CD4-positive, alpha-beta memory T cell (primary cell): Measurements from ENCODE around the gene MMP17. TPM values are rescaled to one million over a fixed set of nuclear protein-coding genes. Genes with fewer than 3 reads are reported as not detected.
A peak's percentile ranks its signal among the peaks of the same experiment; 100 is the strongest.
"Not testable (repeated sequence)": the region's sequence is repeated elsewhere in the genome, so short reads cannot be mapped to it uniquely, and the experiment has no call there.

Experiments used
- CTCF ChIA-PET: fragments of 350-600 bp; sonication (Branson Sonifier 250); formaldehyde crosslinking; loops from one replicate; lab custom pipeline; 2021; ENCODE audit warnings: inconsistent platforms; ENCODE audit not compliant: partially characterized antibody; lab: Charles Lee
- POLR2A ChIA-PET: fragments of 350-600 bp; sonication (Branson Sonifier 250); formaldehyde crosslinking; loops from one replicate; lab custom pipeline; 2021; ENCODE audit not compliant: partially characterized antibody; lab: Charles Lee
- DNase-seq, 5 donors: peaks; one replicate each; pipeline versions ENCODE4 v3.0.0 to v3.0.0-alpha.2; 2020 to 2022; ENCODE audit warnings: mixed read lengths in 1 of 5
- H3K27ac ChIP-seq: one replicate; pipeline ENCODE4 v1.7.0; 2013; ENCODE audit warnings: low read depth, low read length
- H3K27me3 ChIP-seq: 2 replicates; pipeline ENCODE4 v1.7.0; 2013; ENCODE audit warnings: mild to moderate bottlenecking, low read length, moderate library complexity; ENCODE audit not compliant: insufficient read depth
- H3K36me3 ChIP-seq: 2 replicates; pipeline ENCODE4 v1.7.0; 2013; ENCODE audit warnings: mild to moderate bottlenecking, low read length, moderate library complexity; ENCODE audit not compliant: insufficient read depth
- H3K4me1 ChIP-seq: 2 replicates; pipeline ENCODE4 v1.7.0; 2013; ENCODE audit warnings: mild to moderate bottlenecking, low read length, moderate library complexity; ENCODE audit not compliant: insufficient read depth
- H3K4me3 ChIP-seq, 2 donors: one replicate each; pipeline ENCODE4 v1.7.0; 2013; ENCODE audit warnings: low read length in 2 of 2, mild to moderate bottlenecking in 1 of 2
- H3K9me3 ChIP-seq, 2 donors: one replicate each; pipeline ENCODE4 v1.7.0; 2013; ENCODE audit warnings: low read length in 2 of 2, control low read depth in 1 of 2; ENCODE audit not compliant: control insufficient read depth in 1 of 2
- H3K27ac Mint-ChIP-seq, 7 donors: one replicate each; pipeline ENCODE4 v1.8.0; 2020 to 2021; ENCODE audit warnings: mixed read lengths in 7 of 7, mild to moderate bottlenecking in 6 of 7, inconsistent platforms in 3 of 7, moderate library complexity in 3 of 7
- H3K27me3 Mint-ChIP-seq, 2 donors: one replicate each; pipeline ENCODE4 v1.8.0; 2020 to 2021; ENCODE audit warnings: mixed read lengths in 2 of 2
- H3K36me3 Mint-ChIP-seq, 2 donors: one replicate each; pipeline ENCODE4 v1.8.0; 2020 to 2021; ENCODE audit warnings: mixed read lengths in 2 of 2, inconsistent platforms in 1 of 2, mild to moderate bottlenecking in 1 of 2
- H3K4me1 Mint-ChIP-seq, 4 donors: one replicate each; pipeline ENCODE4 v1.8.0; 2020 to 2021; ENCODE audit warnings: mixed read lengths in 4 of 4, mild to moderate bottlenecking in 1 of 4
- H3K4me3 Mint-ChIP-seq, 8 donors: one replicate each; pipeline ENCODE4 v1.8.0; 2020 to 2021; ENCODE audit warnings: mixed read lengths in 8 of 8, mild to moderate bottlenecking in 7 of 8, moderate library complexity in 6 of 8, inconsistent platforms in 3 of 8
- H3K9me3 Mint-ChIP-seq, 8 donors: one replicate each; pipeline ENCODE4 v1.8.0; 2020 to 2021; ENCODE audit warnings: mixed read lengths in 8 of 8, mild to moderate bottlenecking in 5 of 8, inconsistent platforms in 3 of 8, moderate library complexity in 1 of 8
- intact Hi-C: fragments of 100-400 bp; cut with micrococcal nuclease; formaldehyde crosslinking; loops from one replicate; pipeline ENCODE4 v1.15.1; 2023
- polyA plus RNA-seq, 2 donors: library from polyadenylated mRNA; unstranded; fragments of 300-500 nt; fragmentation: Illumina TruSeq; gene quantifications; one replicate each; pipeline ENCODE4 v1.2.3, GENCODE V29; 2021
- total RNA-seq, 2 experiments: library from RNA; stranded (reverse); gene quantifications; one replicate each; pipeline ENCODE4 v1.2.3, GENCODE V29; 2021

The MMP17 gene
- total and polyA plus RNA-seq, 4 experiments from 2014 or later, result 0.32 to 0.94 TPM; not detected in 2

GRCh38 chr12:131883521-131883900, 55.3 kb downstream of the MMP17 start:
- H3K27me3 Mint-ChIP-seq, result peaks cover 1 to 2% of the 10 kb centered on the region in 2 donors
- H3K27me3 ChIP-seq, result no peaks in the 10 kb centered on the region
- DNase-seq, result no peak
- no peaks in the 10 kb centered on the region for H3K9me3 ChIP-seq
- H3K4me1 Mint-ChIP-seq, result no peaks in the 10 kb centered on the region
- intact Hi-C loops, result no loop called here
- H3K4me3 ChIP-seq, result no peak overlapping the region
- no peak overlapping the region for H3K27ac Mint-ChIP-seq
- H3K36me3 Mint-ChIP-seq, result peaks cover 0 to 4% of the 10 kb centered on the region in 2 donors
- H3K36me3 ChIP-seq, result no peaks in the 10 kb centered on the region
- ChIA-PET CTCF (no interaction called here), POLR2A (no interaction called here)
- no peak overlapping the region for H3K4me3 Mint-ChIP-seq
- no peaks in the 10 kb centered on the region for H3K4me1 ChIP-seq
- no peak overlapping the region for H3K27ac ChIP-seq
- peaks cover 0 to 9% (median 5%) of the 10 kb centered on the region in 8 donors for H3K9me3 Mint-ChIP-seq

DNA sequence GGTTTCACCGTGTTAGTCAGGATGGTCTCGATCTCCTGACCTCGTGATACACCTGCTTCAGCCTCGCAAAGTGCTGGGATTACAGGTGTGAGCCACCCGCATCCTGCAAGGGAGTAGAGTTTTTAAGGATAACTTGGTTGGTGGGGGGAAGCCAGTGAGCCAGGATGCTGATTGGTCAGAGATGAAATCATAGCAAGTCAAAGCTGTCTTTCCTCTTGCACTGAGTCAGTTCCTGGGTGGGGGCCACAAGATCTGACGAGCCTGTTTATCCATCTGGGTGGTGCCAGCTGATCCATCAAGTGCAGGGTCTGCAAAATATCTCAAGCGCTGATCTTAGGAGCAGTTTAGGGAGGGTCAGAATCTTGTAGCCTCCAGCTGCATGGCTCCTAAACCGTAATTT, 56.9 kb downstream of the MMP17 start:
- H3K4me3 ChIP-seq, H3K27ac ChIP-seq, intact Hi-C loops, POLR2A ChIA-PET, H3K4me3 Mint-ChIP-seq, CTCF ChIA-PET, H3K9me3 Mint-ChIP-seq, H3K9me3 ChIP-seq, H3K36me3 ChIP-seq, H3K27ac Mint-ChIP-seq, H3K27me3 Mint-ChIP-seq, DNase-seq, H3K4me1 Mint-ChIP-seq, H3K27me3 ChIP-seq, H3K4me1 ChIP-seq, H3K36me3 Mint-ChIP-seq: not testable (repeated sequence)

DNA sequence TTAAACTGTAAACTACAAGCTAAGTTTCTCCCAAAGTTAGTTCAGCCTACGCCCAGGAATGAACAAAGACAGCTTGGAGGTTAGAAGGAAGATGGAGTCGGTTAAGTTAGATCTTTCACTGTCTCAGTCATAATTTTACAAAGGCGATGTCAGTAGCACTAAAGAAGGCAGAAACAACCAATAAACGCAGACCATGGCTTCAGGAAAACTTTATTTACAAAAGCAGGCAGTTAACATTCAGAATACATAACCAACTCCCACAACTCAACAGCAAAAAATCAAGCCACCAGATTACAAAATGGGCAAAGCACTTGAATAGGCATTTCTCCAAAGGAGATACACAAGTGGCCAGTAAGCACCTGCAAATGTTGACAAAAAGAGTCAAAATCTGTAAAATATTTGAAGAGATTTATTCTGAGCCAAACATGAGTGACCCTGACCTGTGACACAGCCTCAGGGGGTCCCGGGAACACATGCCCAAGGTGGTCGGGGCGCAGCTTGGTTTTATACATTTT, 57.4 kb downstream of the MMP17 start:
- H3K27me3 Mint-ChIP-seq, result peaks cover 1 to 2% of the 10 kb centered on the region in 2 donors
- no peak for DNase-seq
- POLR2A ChIA-PET, result no interaction called here
- no peak overlapping the region for H3K27ac Mint-ChIP-seq
- Histone ChIP-seq H3K9me3 (no peaks in the 10 kb centered on the region), H3K4me1 (no peaks in the 10 kb centered on the region), H3K27ac (no peak overlapping the region), H3K27me3 (no peaks in the 10 kb centered on the region), H3K36me3 (no peaks in the 10 kb centered on the region), H3K4me3 (no peak overlapping the region)
- peaks cover 0 to 4% of the 10 kb centered on the region in 2 donors for H3K36me3 Mint-ChIP-seq
- intact Hi-C loops, result no loop called here
- no peaks in the 10 kb centered on the region for H3K4me1 Mint-ChIP-seq
- no peak overlapping the region for H3K4me3 Mint-ChIP-seq
- CTCF ChIA-PET, result no interaction called here
- H3K9me3 Mint-ChIP-seq, result peaks cover 0 to 9% (median 5%) of the 10 kb centered on the region in 8 donors

GRCh38 chr12:131891722-131892121, 63.5 kb downstream of the MMP17 start:
- CTCF ChIA-PET, H3K27me3 Mint-ChIP-seq, H3K36me3 ChIP-seq, H3K9me3 Mint-ChIP-seq, POLR2A ChIA-PET, intact Hi-C loops, H3K36me3 Mint-ChIP-seq, H3K4me3 ChIP-seq, H3K27ac ChIP-seq, DNase-seq, H3K27me3 ChIP-seq, H3K4me1 ChIP-seq, H3K9me3 ChIP-seq: not testable (repeated sequence)
- peak overlapping the region in 2 of 7 donors; percentile 37 for H3K27ac Mint-ChIP-seq
- peaks cover 2 to 19% (median 7%) of the 10 kb centered on the region in 4 donors for H3K4me1 Mint-ChIP-seq
- peak overlapping the region in 1 of 8 donors; percentile 33 for H3K4me3 Mint-ChIP-seq

DNA sequence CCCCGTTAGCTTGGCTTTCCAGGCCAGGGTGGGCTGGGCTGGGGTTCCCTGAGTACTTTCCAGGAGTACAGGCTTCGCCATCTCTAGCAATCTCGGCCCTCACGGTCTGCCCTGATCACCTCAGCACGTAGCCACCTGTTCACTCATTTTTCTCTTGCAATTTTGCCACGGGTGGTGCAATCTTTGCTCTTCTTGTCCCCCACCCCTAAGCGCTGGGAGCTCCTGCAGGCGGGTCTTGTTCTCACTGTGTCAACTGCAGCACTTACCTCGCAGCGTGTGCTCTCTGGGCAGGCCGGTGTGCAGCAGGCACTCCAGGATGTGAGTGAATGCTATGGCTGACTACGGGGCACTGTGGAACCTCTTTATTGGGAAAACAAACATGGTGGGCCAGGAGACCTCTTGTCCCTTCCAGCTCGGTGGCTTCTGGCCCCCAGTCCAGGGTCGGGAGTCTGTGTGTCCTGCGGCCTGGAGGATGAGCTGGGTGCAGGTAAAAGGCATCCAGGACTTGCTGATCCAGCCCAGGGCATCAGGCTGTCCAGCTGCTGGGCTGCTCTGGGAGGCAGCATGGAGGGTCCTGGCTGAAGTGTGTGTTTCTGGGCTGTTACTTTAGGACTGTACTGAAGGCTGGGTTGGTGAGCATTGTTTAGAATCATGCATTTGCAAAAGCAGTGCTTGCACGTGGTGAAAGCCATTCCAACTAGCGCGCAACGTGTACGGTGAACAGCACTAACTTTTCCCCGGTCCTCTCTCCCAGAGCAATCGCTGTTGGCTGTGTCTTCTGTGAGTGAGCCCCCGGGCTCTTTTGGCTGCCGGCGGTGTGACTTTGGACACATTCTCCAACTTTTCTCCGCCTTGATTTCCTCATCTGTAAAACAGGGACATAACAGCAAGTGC, 64.8 kb downstream of the MMP17 start:
- POLR2A ChIA-PET, result interaction anchor here (0.6 kb wide), 1 partner anchor 66 kb away, joined by 3 read pairs; no protein-coding TSS in a partner anchor
- Mint-ChIP-seq H3K4me1 (peaks cover 4 to 30% (median 14%) of the 10 kb centered on the region in 4 donors), H3K9me3 (peaks cover 0 to 1% (median 0%) of the 10 kb centered on the region in 8 donors), H3K27me3 (no peaks in the 10 kb centered on the region), H3K4me3 (peak overlapping the region in 6 of 8 donors; percentile 48 to 75 (median 62)), H3K27ac (peak overlapping the region in 4 of 7 donors; percentile 19 to 79 (median 66)), H3K36me3 (peaks cover 0 to 5% of the 10 kb centered on the region in 2 donors)
- Histone ChIP-seq H3K4me1 (peaks cover 9% of the 10 kb centered on the region), H3K4me3 (no peak overlapping the region), H3K9me3 (no peaks in the 10 kb centered on the region), H3K27ac (no peak overlapping the region), H3K27me3 (no peaks in the 10 kb centered on the region), H3K36me3 (no peaks in the 10 kb centered on the region)
- CTCF ChIA-PET, result no interaction called here
- intact Hi-C loops, result no loop called here
- no peak for DNase-seq

- DNase-seq, result peak in 1 of 5 donors; percentile 14
- H3K4me3 Mint-ChIP-seq, result peak overlapping the region; percentile 31 to 83 (median 66)
- CTCF ChIA-PET, result no interaction called here
- peaks cover 6 to 35% (median 16%) of the 10 kb centered on the region in 4 donors for H3K4me1 Mint-ChIP-seq
- intact Hi-C loops, result loop anchor here (1.0 kb wide), 2 partner anchors 36 to 56 kb away; partner anchors contain the start of genes EP400 and PUS1
- H3K9me3 ChIP-seq, result no peaks in the 10 kb centered on the region
- peaks cover 9% of the 10 kb centered on the region for H3K4me1 ChIP-seq
- no peaks in the 10 kb centered on the region for H3K36me3 ChIP-seq
- no peak overlapping the region for H3K4me3 ChIP-seq
- no peaks in the 10 kb centered on the region for H3K27me3 Mint-ChIP-seq
- peaks cover 0 to 5% of the 10 kb centered on the region in 2 donors for H3K36me3 Mint-ChIP-seq
- H3K27ac ChIP-seq, result no peak overlapping the region
- H3K27me3 ChIP-seq, result no peaks in the 10 kb centered on the region
- peaks cover 0 to 1% (median 0%) of the 10 kb centered on the region in 8 donors for H3K9me3 Mint-ChIP-seq
- POLR2A ChIA-PET, result interaction anchor here (0.6 kb wide), 1 partner anchor 65 kb away, joined by 3 read pairs; no protein-coding TSS in a partner anchor
- peak overlapping the region; percentile 19 to 87 (median 64) for H3K27ac Mint-ChIP-seq
Measured at GRCh38 chr12:131893605-131894312, 65.6 kb downstream of the MMP17 start.
